A549 (cell line): ENCODE results near the gene MEG3. TPM values are rescaled to one million over a fixed set of nuclear protein-coding genes. Genes with fewer than 3 reads are reported as not detected.
A peak's percentile ranks its signal among the peaks of the same experiment; 100 is the strongest.

ENCODE experiments used
- ATAC-seq, 2 experiments: fragments of 200-7000 bp in 1 of 2; fragments of >200 bp in 1 of 2; cut with Nextera tagmentation in 1 of 2; cut with Tn5 transposase in 1 of 2; 3 replicates each; pipeline versions ENCODE4 v1.8.0 to v1.9.1; 2018 to 2020; ENCODE audit warnings: mild to moderate bottlenecking in 1 of 2, moderate library complexity in 1 of 2
- CTCF ChIA-PET: fragments of 300-600 bp; sonication (Branson Sonifier 250); formaldehyde crosslinking; extraction: SDS; loops from one replicate; lab custom pipeline; 2021; ENCODE audit warnings: antibody characterized with exemption, inconsistent platforms; lab: Yijun Ruan, JAX
- POLR2A ChIA-PET: fragments of 350-600 bp; formaldehyde crosslinking; extraction: SDS; loops from one replicate; lab custom pipeline; 2021; ENCODE audit warnings: antibody characterized with exemption, inconsistent platforms; lab: Yijun Ruan, JAX
- DNase-seq, 2 experiments: peaks; one replicate each; pipeline versions ENCODE4 v3.0.0 to v3.0.0-alpha.2; 2011 to 2016; ENCODE audit warnings: low read depth in 1 of 2, low spot score in 1 of 2
- FAIRE-seq: peaks from 2 replicates; lab custom pipeline; 2011; peaks lifted over from hg19 to GRCh38; lab: Jason Lieb, UNC
- H3K27ac ChIP-seq, 2 experiments: fragments of >200 bp; sonication (Bioruptor Twin); formaldehyde crosslinking; 3 replicates each; pipeline ENCODE4 v1.5.1; 2016 to 2017
- H3K4me1 ChIP-seq: fragments of >200 bp; sonication (Bioruptor Twin); formaldehyde crosslinking; 3 replicates; pipeline ENCODE4 v1.6.1; 2016
- H3K4me2 ChIP-seq: fragments of >200 bp; sonication (Bioruptor Twin); formaldehyde crosslinking; 3 replicates; pipeline ENCODE4 v1.6.1; 2016
- H3K4me3 ChIP-seq: fragments of >200 bp; sonication (Bioruptor Twin); formaldehyde crosslinking; 3 replicates; pipeline ENCODE4 v1.5.1; 2016
- H3K9me3 ChIP-seq: fragments of >200 bp; sonication (Bioruptor Twin); formaldehyde crosslinking; 3 replicates; pipeline ENCODE4 v1.6.1; 2016
- CEBPB ChIP-seq, 2 experiments: fragments of >200 bp in 1 of 2; sonication (Bioruptor Twin) in 1 of 2; formaldehyde crosslinking in 1 of 2; IDR thresholded peaks; 2 replicates each; pipeline ENCODE4 v1.6.1; 2012 to 2016
- CHD2 ChIP-seq: fragments of 150-350 bp; IDR thresholded peaks from 2 replicates; pipeline ENCODE4 v1.6.1; 2014; ENCODE audit warnings: low read length; ENCODE audit not compliant: partially characterized antibody
- CHD4 ChIP-seq: fragments of 200-600 bp; sonication (generic); IDR thresholded peaks from 2 replicates; pipeline ENCODE4 v1.6.1; 2016; ENCODE audit warnings: antibody characterized with exemption, mild to moderate bottlenecking, borderline replicate concordance
- GATA3 ChIP-seq: IDR thresholded peaks from 2 replicates; pipeline ENCODE4 v1.6.1; 2012; ENCODE audit warnings: borderline replicate concordance
- JUNB ChIP-seq: fragments of >200 bp; sonication (Bioruptor Twin); formaldehyde crosslinking; IDR thresholded peaks from 2 replicates; pipeline ENCODE4 v1.6.1; 2016
- MAZ ChIP-seq: fragments of 150-350 bp; IDR thresholded peaks from 2 replicates; pipeline ENCODE4 v1.6.1; 2014; ENCODE audit warnings: antibody characterized with exemption, low read depth, low read length, borderline replicate concordance
- NPAS2 ChIP-seq: fragments of 250-450 bp; sonication (Bioruptor Pico); IDR thresholded peaks from 2 replicates; pipeline ENCODE4 v1.8.0; 2022; ENCODE audit warnings: mild to moderate bottlenecking, moderate library complexity, borderline replicate concordance
- NR3C1 ChIP-seq: fragments of >200 bp; sonication (Bioruptor Twin); formaldehyde crosslinking; IDR thresholded peaks from 3 replicates; pipeline ENCODE4 v1.6.1; 2017
- PBX3 ChIP-seq: IDR thresholded peaks from 2 replicates; pipeline ENCODE4 v1.6.1; 2012
- POLR2A ChIP-seq: IDR thresholded peaks from 2 replicates; pipeline ENCODE4 v1.6.1; 2012; ENCODE audit warnings: mild to moderate bottlenecking, low read length
- SREBF2 ChIP-seq: fragments of 450-650 bp; IDR thresholded peaks from 2 replicates; pipeline ENCODE4 v1.6.1; 2014; ENCODE audit warnings: mild to moderate bottlenecking, moderate library complexity
- TP53 ChIP-seq: fragments of 250-450 bp; sonication (Bioruptor Pico); IDR thresholded peaks from 2 replicates; pipeline ENCODE4 v1.5.0; 2021; ENCODE audit warnings: mild to moderate bottlenecking, moderate library complexity
- ZNF302 ChIP-seq: fragments of 250-450 bp; sonication (Bioruptor Pico); IDR thresholded peaks from 2 replicates; pipeline ENCODE4 v1.9.0; 2021; ENCODE audit warnings: inconsistent platforms, mild to moderate bottlenecking, moderate library complexity
- WGBS: methylation state at CpG from one replicate; pipeline ENCODE4 v1.1.6; 2017; ENCODE audit errors: missing lambda C conversion rate; 5-methylcytosine and 5-hydroxymethylcytosine counted together
- polyA plus RNA-seq, 4 experiments: library from polyadenylated mRNA; depleted of rRNA in 3 of 4; stranded (reverse); fragments of >200 nt; fragmentation: RNase III in 1 of 4; extraction: RNeasy Plus Mini Kit Qiagen cat#74134 plus additional on column Dnase treatment in 1 of 4; gene quantifications; 2 replicates in 3 of 4; 3 replicates in 1 of 4; pipeline ENCODE4 v1.2.3, GENCODE V29; 2011 to 2017
- TF ChIP-seq, protein P1 (sequence below): fragments of 250-450 bp; sonication (Bioruptor Pico); IDR thresholded peaks from 2 replicates; pipeline ENCODE4 v1.5.0; 2020; ENCODE audit warnings: low read depth, mild to moderate bottlenecking, moderate library complexity

The MEG3 gene
- polyA plus RNA-seq, 2 of the 4 experiments (the other 2 are of a cell fraction), result 27.0 to 56.7 TPM

GRCh38 chr14:100866666-100867630, 41.0 kb downstream of the MEG3 start:
- POLR2A ChIA-PET, result no interaction called here
- Histone ChIP-seq H3K4me2 (no peak overlapping the region), H3K9me3 (no peaks in the 10 kb centered on the region; the same call in 2 of the 3 replicates), H3K4me3 (no peak overlapping the region), H3K27ac (no peak overlapping the region), H3K4me1 (no peaks in the 10 kb centered on the region)
- DNase-seq, result no peak
- CTCF ChIA-PET, result interaction anchor here (1.0 kb wide), 1 partner anchor 39 kb away, joined by 3 read pairs; no protein-coding TSS in a partner anchor
- FAIRE-seq, result no peak
- ATAC-seq, result peak; percentile 2 to 30; a peak in 4 of 6 replicates
- WGBS, result 84% methylated on average over 13 of the region's 18 CpGs
- no peak for TF ChIP-seq SREBF2
- TF ChIP-seq PBX3, result no peak
- no peak for TF ChIP-seq CEBPB (IDR thresholded peaks at IDR 0.05)

DNA sequence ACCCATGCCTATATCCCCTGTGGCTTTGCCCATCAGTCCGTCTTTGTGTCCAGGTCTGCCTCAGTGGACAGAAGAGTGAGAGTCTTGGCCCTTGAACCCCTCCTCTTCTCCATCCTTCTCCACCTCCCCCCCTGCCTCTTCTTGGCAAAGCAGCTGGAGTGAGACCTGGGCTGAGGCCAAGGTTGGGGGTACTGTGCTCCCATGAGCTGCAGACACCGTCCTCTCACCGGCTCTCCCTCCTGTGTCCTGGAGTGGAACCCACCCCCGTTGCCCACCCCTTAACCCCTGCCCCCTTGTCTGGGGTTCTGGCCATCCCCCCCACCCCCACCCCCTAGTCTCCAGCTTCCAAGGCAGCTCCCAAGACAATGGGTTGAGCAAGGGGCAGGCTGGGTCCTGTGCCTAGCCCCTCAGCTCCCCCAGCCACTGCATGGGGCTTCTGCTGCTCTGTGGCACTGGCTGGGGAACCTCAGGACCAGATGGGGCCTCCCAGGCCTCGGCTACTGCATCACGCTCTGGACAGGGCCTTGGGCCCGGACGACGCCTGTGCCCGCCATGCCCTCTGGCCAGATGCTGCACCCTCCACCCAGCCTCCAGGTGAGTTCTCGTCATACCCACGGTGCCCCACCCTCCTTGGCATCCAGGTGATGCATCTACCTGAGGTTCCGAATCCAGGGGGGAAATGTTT, 41.9 kb downstream of the MEG3 start:
- H3K4me1 ChIP-seq, result no peaks in the 10 kb centered on the region
- no peaks in the 10 kb centered on the region; the same call in 2 of the 3 replicates for H3K9me3 ChIP-seq
- no peak overlapping the region for H3K4me3 ChIP-seq
- no peak for TF ChIP-seq POLR2A
- no peak for TF ChIP-seq TP53 (CRISPR knock-in tag)
- no peak for TF ChIP-seq CHD2
- TF ChIP-seq, protein P1, sequence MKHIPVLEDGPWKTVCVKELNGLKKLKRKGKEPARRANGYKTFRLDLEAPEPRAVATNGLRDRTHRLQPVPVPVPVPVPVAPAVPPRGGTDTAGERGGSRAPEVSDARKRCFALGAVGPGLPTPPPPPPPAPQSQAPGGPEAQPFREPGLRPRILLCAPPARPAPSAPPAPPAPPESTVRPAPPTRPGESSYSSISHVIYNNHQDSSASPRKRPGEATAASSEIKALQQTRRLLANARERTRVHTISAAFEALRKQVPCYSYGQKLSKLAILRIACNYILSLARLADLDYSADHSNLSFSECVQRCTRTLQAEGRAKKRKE (CRISPR knock-in tag), result no peak
- no peak for TF ChIP-seq JUNB
- no peak for TF ChIP-seq NPAS2 (CRISPR knock-in tag)
- TF ChIP-seq GATA3, result no peak
- 92% methylated on average over 12 of the region's 13 CpGs for WGBS
- H3K4me2 ChIP-seq, result no peak overlapping the region
- FAIRE-seq, result no peak
- ChIA-PET POLR2A (no interaction called here), CTCF (interaction anchor here (0.7 to 1.1 kb wide), 3 partner anchors 39 to 797 kb away, joined by 3 to 4 read pairs (median 3); no protein-coding TSS in a partner anchor)
- DNase-seq, result no peak
- no peak for ATAC-seq
- H3K27ac ChIP-seq, result no peak overlapping the region

- ATAC-seq, result no peak
- CTCF ChIA-PET, result interaction anchor here (0.7 to 1.1 kb wide), 2 partner anchors 374 to 796 kb away, joined by 3 to 4 read pairs; no protein-coding TSS in a partner anchor
- H3K27ac ChIP-seq, result no peak overlapping the region
- 87% methylated on average over 21 of the region's 24 CpGs for WGBS
- H3K9me3 ChIP-seq, result no peaks in the 10 kb centered on the region
- DNase-seq, result no peak
- no peak for TF ChIP-seq NR3C1
- TF ChIP-seq MAZ, result no peak
- TF ChIP-seq ZNF302, result no peak
- TF ChIP-seq CHD4, result no peak
- TF ChIP-seq, all 56 proteins: peak for 0
- no peaks in the 10 kb centered on the region for H3K4me1 ChIP-seq
- no peak overlapping the region for H3K4me3 ChIP-seq
- no peak for FAIRE-seq
- no peak overlapping the region for H3K4me2 ChIP-seq
- POLR2A ChIA-PET, result no interaction called here
Observed at GRCh38 chr14:100868621-100869370, 42.9 kb downstream of the MEG3 start.
